MCF 10A (cell line): ENCODE results near the gene SNX22. TPM values are rescaled to one million over a fixed set of nuclear protein-coding genes. Genes with fewer than 3 reads are reported as not detected.
A peak's percentile ranks its signal among the peaks of the same experiment; 100 is the strongest.
"Not testable (repeated sequence)": the region's sequence is repeated elsewhere in the genome, so short reads cannot be mapped to it uniquely, and the experiment has no call there.

Experiments
- BruUV-seq: library from RNA; stranded (reverse); fragments of 400-500 nt; replicated peaks from 2 replicates; lab custom pipeline; 2021; lab: Mats Ljungman, UMichigan
- CTCF ChIA-PET: fragments of 300-600 bp; sonication (Branson Sonifier 250); formaldehyde crosslinking; extraction: SDS; loops from one replicate; lab custom pipeline; 2021; ENCODE audit warnings: antibody characterized with exemption, inconsistent platforms; lab: Yijun Ruan, JAX
- POLR2A ChIA-PET: fragments of 300-600, 350-650 bp; sonication (Branson Sonifier 250); formaldehyde crosslinking; extraction: SDS; loops from one replicate; lab custom pipeline; 2020; ENCODE audit warnings: antibody characterized with exemption, inconsistent platforms; lab: Yijun Ruan, JAX
- DNase-seq: peaks from one replicate; pipeline ENCODE4 v3.0.0-alpha.2; 2018; ENCODE audit not compliant: unreplicated experiment
- H3K27ac Mint-ChIP-seq: one replicate; pipeline ENCODE4 v1.8.0; 2022; ENCODE audit warnings: mild to moderate bottlenecking, low read depth, mixed read lengths; ENCODE audit not compliant: unreplicated experiment
- H3K27me3 Mint-ChIP-seq: one replicate; pipeline ENCODE4 v1.8.0; 2022; ENCODE audit warnings: mixed read lengths; ENCODE audit not compliant: insufficient read depth, unreplicated experiment
- H3K36me3 Mint-ChIP-seq: one replicate; pipeline ENCODE4 v1.8.0; 2022; ENCODE audit warnings: mild to moderate bottlenecking, moderate library complexity, mixed read lengths; ENCODE audit not compliant: insufficient read depth, unreplicated experiment
- H3K4me1 Mint-ChIP-seq: one replicate; pipeline ENCODE4 v1.8.0; 2022; ENCODE audit warnings: mixed read lengths; ENCODE audit not compliant: insufficient read depth, unreplicated experiment
- H3K4me3 Mint-ChIP-seq: one replicate; pipeline ENCODE4 v1.8.0; 2022; ENCODE audit warnings: mild to moderate bottlenecking, moderate library complexity, mixed read lengths; ENCODE audit not compliant: unreplicated experiment
- H3K9me3 Mint-ChIP-seq: one replicate; pipeline ENCODE4 v1.8.0; 2022; ENCODE audit warnings: mixed read lengths; ENCODE audit not compliant: unreplicated experiment
- CTCF ChIP-seq: fragments of 200-600 bp; IDR thresholded peaks from one replicate; pipeline ENCODE4 v1.8.0; 2022; ENCODE audit warnings: antibody characterized with exemption, mild to moderate bottlenecking; ENCODE audit not compliant: unreplicated experiment
- intact Hi-C: fragments of 100-400 bp; cut with micrococcal nuclease; formaldehyde crosslinking; loops from 2 replicates; pipeline ENCODE4 v1.14.1; 2022
- total RNA-seq: library from RNA; stranded (reverse); gene quantifications from 2 replicates; pipeline ENCODE4 v1.2.3, GENCODE V29; 2022

SNX22 gene
- total RNA-seq, 1 experiment from 2014 or later: 0.16 TPM

- no peak overlapping the region for H3K4me3 Mint-ChIP-seq
- BruUV-seq: no TSS peak
- no peak for DNase-seq
- peaks cover 46% of the 10 kb centered on the region for H3K36me3 Mint-ChIP-seq
- no peak overlapping the region for H3K27ac Mint-ChIP-seq
- H3K27me3 Mint-ChIP-seq: no peaks in the 10 kb centered on the region
- CTCF ChIA-PET: no interaction called here
- intact Hi-C loops: no loop called here
- TF ChIP-seq CTCF: no peak
- no peaks in the 10 kb centered on the region for H3K9me3 Mint-ChIP-seq
- H3K4me1 Mint-ChIP-seq: peaks cover 18% of the 10 kb centered on the region
- POLR2A ChIA-PET: interaction anchor here (0.6 to 1.9 kb wide), 4 partner anchors 14 to 1064 kb away, joined by 3 to 5 read pairs (median 4); partner anchors contain the start of gene SNX1
These were observed 39.3 kb upstream of the SNX22 start for GRCh38 chr15:64112073-64112772.

GRCh38 chr15:64112904-64113303 is 38.6 kb upstream of the SNX22 start:
- intact Hi-C loops: no loop called here
- H3K27ac Mint-ChIP-seq: no peak overlapping the region

GRCh38 chr15:64117759-64118487 is 33.6 kb upstream of the SNX22 start:
- DNase-seq: no peak
- H3K27me3 Mint-ChIP-seq: no peaks in the 10 kb centered on the region
- no peak for TF ChIP-seq CTCF
- intact Hi-C loops: no loop called here
- H3K4me1 Mint-ChIP-seq: peaks cover under 1% of the 10 kb centered on the region
- CTCF ChIA-PET: interaction anchor here (0.6 to 1.8 kb wide), 2 partner anchors 35 to 143 kb away, joined by 4 to 5 read pairs; no protein-coding TSS in a partner anchor
- no peaks in the 10 kb centered on the region for H3K9me3 Mint-ChIP-seq
- no peak overlapping the region for H3K27ac Mint-ChIP-seq
- no TSS peak for BruUV-seq
- H3K4me3 Mint-ChIP-seq: no peak overlapping the region
- POLR2A ChIA-PET: interaction anchor here (0.8 kb wide), 1 partner anchor 24 kb away, joined by 4 read pairs; the partner anchor contains the start of gene CIAO2A
- H3K36me3 Mint-ChIP-seq: peaks cover 93% of the 10 kb centered on the region

More at GRCh38 chr15:64112904-64113303, 38.6 kb upstream of the SNX22 start:
- POLR2A ChIA-PET: no interaction called here
- peaks cover 18% of the 10 kb centered on the region for H3K4me1 Mint-ChIP-seq
- peak; percentile 4 for DNase-seq
- TF ChIP-seq CTCF: no peak
- CTCF ChIA-PET: interaction anchor here (0.6 kb wide), 1 partner anchor 58 kb away, joined by 4 read pairs; no protein-coding TSS in a partner anchor
- no peaks in the 10 kb centered on the region for H3K9me3 Mint-ChIP-seq
- H3K36me3 Mint-ChIP-seq: peaks cover 53% of the 10 kb centered on the region
- BruUV-seq: no TSS peak
- H3K27me3 Mint-ChIP-seq: no peaks in the 10 kb centered on the region
- H3K4me3 Mint-ChIP-seq: no peak overlapping the region

GRCh38 chr15:64120322-64120721 is 31.2 kb upstream of the SNX22 start:
- POLR2A ChIA-PET, BruUV-seq, DNase-seq, H3K9me3 Mint-ChIP-seq, H3K27me3 Mint-ChIP-seq, H3K4me3 Mint-ChIP-seq, H3K4me1 Mint-ChIP-seq, H3K27ac Mint-ChIP-seq, intact Hi-C loops: not testable (repeated sequence)
- H3K36me3 Mint-ChIP-seq: peaks cover 92% of the 10 kb centered on the region
- CTCF ChIA-PET: interaction anchor here (0.5 kb wide), 1 partner anchor 15 kb away, joined by 4 read pairs; no protein-coding TSS in a partner anchor
